Neural progenitor cell (in vitro differentiated cells): ENCODE data around the gene METTL25. TPM values are rescaled to one million over a fixed set of nuclear protein-coding genes. Genes with fewer than 3 reads are reported as not detected.

Source experiments
- DNase-seq: peaks from one replicate; pipeline ENCODE4 v3.0.0-alpha.2; 2016; ENCODE audit warnings: low spot score
- H2AFZ ChIP-seq: fragments of 200-600 bp; sonication (generic); replicated peaks from 2 replicates; pipeline ENCODE4 v1.6.1; 2016; ENCODE audit warnings: antibody characterized with exemption
- H3F3A ChIP-seq: fragments of 200-600 bp; sonication (generic); 2 replicates; pipeline ENCODE4 v1.6.1; 2016; ENCODE audit warnings: antibody characterized with exemption, low read depth
- H3K27ac ChIP-seq: fragments of 200-600 bp; sonication (generic); 2 replicates; pipeline ENCODE4 v1.5.1; 2016; ENCODE audit warnings: mild to moderate bottlenecking
- H3K27me3 ChIP-seq: fragments of 200-600 bp; sonication (generic); 2 replicates; pipeline ENCODE4 v1.6.1; 2016; ENCODE audit warnings: mild to moderate bottlenecking, moderate library complexity
- H3K36me3 ChIP-seq: fragments of 200-600 bp; sonication (generic); 2 replicates; pipeline ENCODE4 v1.5.1; 2016
- H3K4me1 ChIP-seq: fragments of 200-600 bp; sonication (generic); 2 replicates; pipeline ENCODE4 v1.6.1; 2016; ENCODE audit warnings: mixed run types
- H3K4me2 ChIP-seq: fragments of 200-600 bp; sonication (generic); 2 replicates; pipeline ENCODE4 v1.6.1; 2016
- H3K4me3 ChIP-seq: fragments of 200-600 bp; sonication (generic); 2 replicates; pipeline ENCODE4 v1.5.1; 2016
- H3K79me2 ChIP-seq: fragments of 200-600 bp; sonication (generic); 2 replicates; pipeline ENCODE4 v1.6.1; 2016; ENCODE audit warnings: low read depth
- H3K9ac ChIP-seq: fragments of 200-600 bp; sonication (generic); 2 replicates; pipeline ENCODE4 v1.6.1; 2016
- H3K9me3 ChIP-seq: fragments of 200-600 bp; sonication (generic); 2 replicates; pipeline ENCODE4 v1.5.1; 2016; ENCODE audit warnings: low read depth
- H4K20me1 ChIP-seq: fragments of 200-600 bp; sonication (generic); 2 replicates; pipeline ENCODE4 v1.6.1; 2016; ENCODE audit warnings: low read depth
- H3K27ac Mint-ChIP-seq: 3 replicates; pipeline ENCODE4 v1.8.0; 2021; ENCODE audit warnings: mixed read lengths
- H3K27me3 Mint-ChIP-seq: 2 replicates; pipeline ENCODE4 v1.8.0; 2022; ENCODE audit warnings: low read depth, mild to moderate bottlenecking, inconsistent platforms, moderate library complexity, mixed read lengths; ENCODE audit not compliant: insufficient read depth
- H3K36me3 Mint-ChIP-seq: 3 replicates; pipeline ENCODE4 v1.8.0; 2021; ENCODE audit warnings: mixed read lengths
- H3K4me1 Mint-ChIP-seq: 3 replicates; pipeline ENCODE4 v1.8.0; 2021; ENCODE audit warnings: mixed read lengths
- H3K4me3 Mint-ChIP-seq: 3 replicates; pipeline ENCODE4 v1.8.0; 2021; ENCODE audit warnings: mild to moderate bottlenecking, moderate library complexity, mixed read lengths
- H3K9me3 Mint-ChIP-seq: 3 replicates; pipeline ENCODE4 v1.8.0; 2020; ENCODE audit warnings: mixed read lengths
- CTCF ChIP-seq: fragments of 200-600 bp; sonication (generic); IDR thresholded peaks from 2 replicates; pipeline ENCODE4 v1.5.1; 2017; ENCODE audit warnings: antibody characterized with exemption, mild to moderate bottlenecking
- EZH2 ChIP-seq: fragments of 200-600 bp; sonication (generic); IDR thresholded peaks from 2 replicates; pipeline ENCODE4 v1.6.1; 2017; ENCODE audit warnings: antibody characterized with exemption, mild to moderate bottlenecking, moderate library complexity
- EZH2phosphoT487 ChIP-seq: fragments of 200-600 bp; sonication (generic); IDR thresholded peaks from 2 replicates; pipeline ENCODE4 v1.6.1; 2017; ENCODE audit warnings: antibody characterized with exemption
- total RNA-seq: library from RNA; depleted of rRNA; stranded (reverse); fragments of >200 nt; gene quantifications from 2 replicates; pipeline ENCODE4 v1.2.3, GENCODE V29; 2015; ENCODE audit warnings: low replicate concordance

Gene METTL25
- total RNA-seq, 1 donor from 2014 or later: 11.2 TPM

GRCh38 chr12:82414926-82415325 is 56.6 kb downstream of the METTL25 start:
- H3K9ac ChIP-seq: no peak overlapping the region
- H3K27me3 ChIP-seq: no peaks in the 10 kb centered on the region
- no peak overlapping the region for H3K4me2 ChIP-seq
- DNase-seq: no peak
- TF ChIP-seq CTCF (no peak), EZH2 (no peak), EZH2phosphoT487 (no peak)
- no peak overlapping the region for H3K4me3 ChIP-seq
- H3K4me1 Mint-ChIP-seq: no peaks in the 10 kb centered on the region
- no peak overlapping the region for H2AFZ ChIP-seq
- H3K36me3 ChIP-seq: no peaks in the 10 kb centered on the region
- H3K27me3 Mint-ChIP-seq: no peaks in the 10 kb centered on the region
- H3K4me1 ChIP-seq: no peaks in the 10 kb centered on the region
- H3K79me2 ChIP-seq: no peaks in the 10 kb centered on the region
- no peaks in the 10 kb centered on the region for H3K9me3 ChIP-seq
- no peak overlapping the region for H3K27ac ChIP-seq
- no peaks in the 10 kb centered on the region for H3F3A ChIP-seq
- no peak overlapping the region for H3K4me3 Mint-ChIP-seq
- H3K9me3 Mint-ChIP-seq: no peaks in the 10 kb centered on the region
- H4K20me1 ChIP-seq: no peaks in the 10 kb centered on the region
- no peaks in the 10 kb centered on the region for H3K36me3 Mint-ChIP-seq
- H3K27ac Mint-ChIP-seq: no peak overlapping the region

DNA sequence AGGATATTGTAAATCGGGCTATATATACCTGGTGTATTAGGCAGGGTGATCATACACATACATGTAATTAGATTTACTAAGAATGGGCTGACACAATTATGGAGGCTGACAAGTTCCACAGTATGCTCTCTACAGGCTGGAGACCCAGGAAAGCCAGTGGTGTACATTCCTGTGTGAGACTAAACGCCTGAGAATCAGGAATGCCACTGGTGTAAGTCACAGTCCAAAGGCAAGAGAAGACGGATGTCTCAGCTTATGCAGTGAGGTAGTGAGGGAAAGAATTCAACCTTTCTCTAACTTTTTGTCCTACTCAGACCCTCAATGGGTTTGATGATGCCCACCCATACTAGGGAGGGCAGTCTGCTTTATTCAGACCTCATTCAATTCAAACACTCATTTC is 57.1 kb downstream of the METTL25 start:
- H3K4me3 ChIP-seq: no peak overlapping the region
- Mint-ChIP-seq H3K27me3 (no peaks in the 10 kb centered on the region), H3K9me3 (no peaks in the 10 kb centered on the region), H3K4me3 (no peak overlapping the region), H3K27ac (no peak overlapping the region), H3K4me1 (no peaks in the 10 kb centered on the region), H3K36me3 (no peaks in the 10 kb centered on the region)
- H3K79me2 ChIP-seq: no peaks in the 10 kb centered on the region
- no peaks in the 10 kb centered on the region for H3F3A ChIP-seq
- no peaks in the 10 kb centered on the region for H4K20me1 ChIP-seq
- no peaks in the 10 kb centered on the region for H3K36me3 ChIP-seq
- no peaks in the 10 kb centered on the region for H3K4me1 ChIP-seq
- H3K27me3 ChIP-seq: no peaks in the 10 kb centered on the region
- no peak overlapping the region for H2AFZ ChIP-seq
- no peak overlapping the region for H3K4me2 ChIP-seq
- no peak overlapping the region for H3K27ac ChIP-seq
- no peak overlapping the region for H3K9ac ChIP-seq
- H3K9me3 ChIP-seq: no peaks in the 10 kb centered on the region
- no peak for DNase-seq
- no peak for TF ChIP-seq EZH2

GRCh38 chr12:82425241-82425640 is 66.9 kb downstream of the METTL25 start:
- no peak overlapping the region for H3K4me3 ChIP-seq
- no peak overlapping the region for H3K9ac ChIP-seq
- no peak for TF ChIP-seq EZH2phosphoT487
- no peak for TF ChIP-seq CTCF
- TF ChIP-seq EZH2: no peak
- H3F3A ChIP-seq: no peaks in the 10 kb centered on the region
- no peaks in the 10 kb centered on the region for H3K79me2 ChIP-seq
- Mint-ChIP-seq H3K27ac (no peak overlapping the region), H3K9me3 (peaks cover 4% of the 10 kb centered on the region), H3K4me3 (no peak overlapping the region), H3K4me1 (no peaks in the 10 kb centered on the region), H3K27me3 (no peaks in the 10 kb centered on the region), H3K36me3 (no peaks in the 10 kb centered on the region)
- H3K27me3 ChIP-seq: no peaks in the 10 kb centered on the region
- no peak overlapping the region for H3K27ac ChIP-seq
- H2AFZ ChIP-seq: no peak overlapping the region
- no peaks in the 10 kb centered on the region for H3K36me3 ChIP-seq
- no peaks in the 10 kb centered on the region for H4K20me1 ChIP-seq
- H3K4me1 ChIP-seq: no peaks in the 10 kb centered on the region
- no peak for DNase-seq
- H3K4me2 ChIP-seq: no peak overlapping the region
- H3K9me3 ChIP-seq: no peaks in the 10 kb centered on the region

DNA sequence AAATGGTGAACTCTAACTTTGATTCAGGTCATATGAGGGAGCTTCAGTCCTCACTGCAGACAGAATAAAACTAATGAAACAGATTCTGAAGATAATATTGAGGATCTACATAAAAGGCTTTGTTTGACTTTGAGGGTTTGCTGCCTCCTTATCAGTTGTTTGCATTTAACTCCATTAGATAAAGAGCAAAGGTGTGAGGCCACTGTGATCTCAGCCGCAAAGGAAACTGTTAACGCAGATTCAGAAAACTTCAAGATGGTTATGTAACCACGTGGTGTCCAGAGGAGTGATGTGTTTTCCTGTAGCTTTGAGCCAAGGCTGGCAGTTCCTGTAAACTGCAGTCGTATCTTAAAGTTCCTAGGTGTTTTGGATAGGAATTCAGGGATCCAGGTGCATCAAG is 67.8 kb downstream of the METTL25 start:
- Mint-ChIP-seq H3K27me3 (no peaks in the 10 kb centered on the region), H3K27ac (no peak overlapping the region), H3K4me3 (no peak overlapping the region), H3K36me3 (no peaks in the 10 kb centered on the region), H3K9me3 (peaks cover 4% of the 10 kb centered on the region), H3K4me1 (no peaks in the 10 kb centered on the region)
- DNase-seq: no peak
- H3K4me1 ChIP-seq: no peaks in the 10 kb centered on the region
- H2AFZ ChIP-seq: no peak overlapping the region
- no peak overlapping the region for H3K27ac ChIP-seq
- no peaks in the 10 kb centered on the region for H3F3A ChIP-seq
- H4K20me1 ChIP-seq: no peaks in the 10 kb centered on the region
- no peak overlapping the region for H3K4me3 ChIP-seq
- no peak overlapping the region for H3K4me2 ChIP-seq
- no peaks in the 10 kb centered on the region for H3K9me3 ChIP-seq
- H3K27me3 ChIP-seq: no peaks in the 10 kb centered on the region
- no peaks in the 10 kb centered on the region for H3K79me2 ChIP-seq
- no peak overlapping the region for H3K9ac ChIP-seq
- TF ChIP-seq CTCF: no peak
- no peak for TF ChIP-seq EZH2
- no peak for TF ChIP-seq EZH2phosphoT487
- no peaks in the 10 kb centered on the region for H3K36me3 ChIP-seq
